LNCaP clone FGC (cell line): ENCODE data around the gene DPM3.
"Not testable (repeated sequence)": the region's sequence is repeated elsewhere in the genome, so short reads cannot be mapped to it uniquely, and the experiment has no call there.

ENCODE experiments used
- DNase-seq: peaks from one replicate; pipeline ENCODE4 v3.0.0-alpha.2; 2011; ENCODE audit warnings: low read depth
- H3K4me3 ChIP-seq: 2 replicates; pipeline ENCODE4 v1.5.1; 2011; ENCODE audit warnings: mild to moderate bottlenecking, low read depth, low read length, control low read depth
- CTCF ChIP-seq: IDR thresholded peaks from 2 replicates; pipeline ENCODE4 v1.5.1; 2012; ENCODE audit warnings: mild to moderate bottlenecking; ENCODE audit not compliant: control insufficient read depth, insufficient read depth; ENCODE audit errors: extremely low read depth

The DPM3 gene

GRCh38 chr1:155122308-155122707 is 18.0 kb downstream of the DPM3 start:
- no peak for TF ChIP-seq CTCF
- H3K4me3 ChIP-seq = no peak overlapping the region
- DNase-seq = no peak

- TF ChIP-seq CTCF = no peak
Measured at GRCh38 chr1:155121249-155121648, 19.1 kb downstream of the DPM3 start.

GRCh38 chr1:155120253-155120652 is 20.1 kb downstream of the DPM3 start:
- no peak for TF ChIP-seq CTCF

More at GRCh38 chr1:155121249-155121648, 19.1 kb downstream of the DPM3 start:
- DNase-seq = no peak
- no peak overlapping the region for H3K4me3 ChIP-seq

GRCh38 chr1:155118090-155118489 is 22.2 kb downstream of the DPM3 start:
- H3K4me3 ChIP-seq, DNase-seq: not testable (repeated sequence)

More at GRCh38 chr1:155120253-155120652, 20.1 kb downstream of the DPM3 start:
- no peak for DNase-seq
- H3K4me3 ChIP-seq = no peak overlapping the region

- no peak for TF ChIP-seq CTCF
- no peak for DNase-seq
- no peak overlapping the region for H3K4me3 ChIP-seq
Measured at GRCh38 chr1:155117610-155118009, 22.7 kb downstream of the DPM3 start.

- TF ChIP-seq CTCF = no peak
- no peak for DNase-seq
Measured at GRCh38 chr1:155116113-155116764, 24.1 kb downstream of the DPM3 start.

GRCh38 chr1:155113450-155113980 is 26.8 kb downstream of the DPM3 start:
- TF ChIP-seq CTCF = no peak
- no peak overlapping the region for H3K4me3 ChIP-seq
- DNase-seq = no peak

More at GRCh38 chr1:155116113-155116764, 24.1 kb downstream of the DPM3 start:
- no peak overlapping the region for H3K4me3 ChIP-seq
